GM19395 (cell line): ENCODE results near the gene HSD3B2.
A peak's percentile ranks its signal among the peaks of the same experiment; 100 is the strongest.
"Not testable (repeated sequence)": the region's sequence is repeated elsewhere in the genome, so short reads cannot be mapped to it uniquely, and the experiment has no call there.

Experiments used
- ATAC-seq: cut with Tn5 transposase; IDR thresholded peaks from one replicate; pipeline ENCODE4 v1.9.1; 2021; ENCODE audit warnings: mild to moderate bottlenecking, moderate library complexity; ENCODE audit not compliant: unreplicated experiment

HSD3B2 gene

GRCh38 chr1:119414950-119415349 lies at the start of gene HSD3B2:
HSD3B2 (plus strand) TSS chr1:119415150; CDS start chr1:119415420, 270 bp downstream.
- ATAC-seq = no peak

- peak; percentile 59 for ATAC-seq
Observed at GRCh38 chr1:119366424-119366823, 48.5 kb upstream of the HSD3B2 start.

- no peak for ATAC-seq
Observed at GRCh38 chr1:119367432-119368124, 47.4 kb upstream of the HSD3B2 start.

GRCh38 chr1:119368554-119368953 lies 46.4 kb upstream of the HSD3B2 start, which contains the start of gene HAO2:
HAO2 (plus strand) TSS chr1:119368785; CDS start chr1:119381086, 12,301 bp downstream.
- no peak for ATAC-seq

GRCh38 chr1:119370748-119371147 lies 44.2 kb upstream of the HSD3B2 start:
- no peak for ATAC-seq

GRCh38 chr1:119371815-119372214 lies 43.1 kb upstream of the HSD3B2 start:
- no peak for ATAC-seq

- ATAC-seq = peak; percentile 81
Observed at GRCh38 chr1:119372503-119373086, 42.4 kb upstream of the HSD3B2 start.

- no peak for ATAC-seq
Observed at GRCh38 chr1:119373465-119373864, 41.5 kb upstream of the HSD3B2 start.

- no peak for ATAC-seq
Observed at GRCh38 chr1:119374208-119374874, 40.6 kb upstream of the HSD3B2 start.

- no peak for ATAC-seq
Observed at GRCh38 chr1:119375366-119375765, 39.6 kb upstream of the HSD3B2 start.

- ATAC-seq = no peak
Observed at GRCh38 chr1:119376594-119376993, 38.4 kb upstream of the HSD3B2 start.

- not testable (repeated sequence) for ATAC-seq
Observed at GRCh38 chr1:119377594-119377993, 37.4 kb upstream of the HSD3B2 start.

- ATAC-seq = no peak
Observed at GRCh38 chr1:119379117-119379516, 35.8 kb upstream of the HSD3B2 start.

GRCh38 chr1:119380304-119380703 lies 34.6 kb upstream of the HSD3B2 start:
- no peak for ATAC-seq

GRCh38 chr1:119380983-119381662 lies 33.8 kb upstream of the HSD3B2 start:
- no peak for ATAC-seq

- ATAC-seq = no peak
Observed at GRCh38 chr1:119384591-119384990, 30.4 kb upstream of the HSD3B2 start.

GRCh38 chr1:119385650-119386049 lies 29.3 kb upstream of the HSD3B2 start:
- no peak for ATAC-seq

- no peak for ATAC-seq
Observed at GRCh38 chr1:119387858-119388257, 27.1 kb upstream of the HSD3B2 start.

GRCh38 chr1:119388450-119388849 lies 26.5 kb upstream of the HSD3B2 start:
- no peak for ATAC-seq

GRCh38 chr1:119390526-119390925 lies 24.4 kb upstream of the HSD3B2 start:
- ATAC-seq = no peak

GRCh38 chr1:119391749-119392148 lies 23.2 kb upstream of the HSD3B2 start:
- no peak for ATAC-seq
